H1 (cell line): ENCODE results near the gene DCTD. TPM values are rescaled to one million over a fixed set of nuclear protein-coding genes. Genes with fewer than 3 reads are reported as not detected.

Source experiments
- CEBPB ChIP-seq: IDR thresholded peaks from 2 replicates; pipeline ENCODE4 v1.6.1; 2012; ENCODE audit warnings: low read depth, low read length
- EGR1 ChIP-seq: IDR thresholded peaks from 2 replicates; pipeline ENCODE4 v1.6.1; 2011; ENCODE audit warnings: low read depth, low read length, borderline replicate concordance
- polyA plus RNA-seq, 7 experiments: library from polyadenylated mRNA; depleted of rRNA in 3 of 7; stranded (reverse) in 5 of 7; unstranded in 2 of 7; fragments of >200 nt in 5 of 7; fragments of 200-250 nt in 2 of 7; gene quantifications; 1 replicate in 5 of 7; 2 replicates in 1 of 7; 4 replicates in 1 of 7; pipeline versions ENCODE4 v1.2.1 to v1.2.3, GENCODE V29; 2011 to 2013; ENCODE audit warnings: missing spikeins in 2 of 7, mixed read lengths in 2 of 7
- total RNA-seq: library from RNA; stranded (reverse); fragmentation: NEBNext Ultra II Directional; extraction: Animal tissue kit (Norgen Biotek cat#: 25700); gene quantifications from 2 replicates; pipeline ENCODE4 v1.2.1, GENCODE V29; 2021

DCTD gene
- total and polyA plus RNA-seq, 2 of the 8 experiments (the other 6 are each of a cell fraction or from before 2014, with no cell fraction given): 60.2 to 69.5 TPM

DNA sequence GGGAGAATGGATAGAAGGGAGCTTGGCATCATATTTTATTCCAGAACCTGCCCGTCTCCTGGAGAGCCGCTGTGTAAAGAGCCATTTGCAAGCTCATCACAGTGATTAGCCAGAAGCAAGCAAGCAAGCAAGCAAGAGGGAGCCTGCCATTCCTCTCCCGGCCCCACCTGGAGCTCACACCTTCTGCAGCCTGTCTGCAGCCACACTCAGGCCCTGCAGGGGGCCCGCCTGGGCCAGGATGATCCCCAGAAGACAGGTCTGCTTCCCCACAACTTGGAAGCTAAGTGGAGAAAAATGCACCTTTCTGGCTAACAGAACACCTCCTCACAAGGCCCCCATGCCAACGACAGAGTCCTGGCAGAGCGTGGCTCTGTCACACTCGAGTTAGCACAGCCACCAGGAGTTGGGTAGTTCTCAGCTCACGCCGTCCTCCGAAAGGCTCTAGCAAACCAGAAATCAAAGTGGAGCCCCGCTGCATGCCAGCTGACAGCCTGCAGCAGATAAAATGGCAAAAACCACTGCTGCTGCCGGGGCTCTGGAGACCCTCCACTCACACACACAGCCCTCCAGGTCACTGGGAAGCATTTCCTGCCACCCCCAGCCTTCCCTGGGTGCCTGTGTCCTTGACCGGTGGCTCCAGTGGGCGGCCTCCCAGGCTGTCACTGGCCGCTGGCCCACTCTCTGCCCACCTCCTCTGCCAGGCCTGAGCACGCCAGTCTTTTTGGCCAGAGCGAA, 54.9 kb downstream of the DCTD start (continued):
- no peak for TF ChIP-seq CEBPB
- TF ChIP-seq EGR1: no peak
- TF ChIP-seq, all 59 proteins: peak for 3
